ENCODE results near the gene C1QTNF3.
"Not testable (repeated sequence)": the region's sequence is repeated elsewhere in the genome, so short reads cannot be mapped to it uniquely, and the experiment has no call there.

The C1QTNF3 gene

GRCh38 chr5:34038838-34039237 is 4.2 kb downstream of the C1QTNF3 start:
- no peak for DNase-seq (ENCODE audit: low read depth)
- no peak overlapping the region for H3K4me3 ChIP-seq (ENCODE audit: low read depth, low read length)
- TF ChIP-seq CTCF (IDR thresholded peaks at IDR 0.05; ENCODE audit: low read depth, low read length, missing control alignments), result no peak

- TF ChIP-seq CTCF (IDR thresholded peaks at IDR 0.05; ENCODE audit: low read depth, low read length, missing control alignments), result no peak
- no peak for DNase-seq (ENCODE audit: low read depth)
- H3K4me3 ChIP-seq (ENCODE audit: low read depth, low read length), result no peak overlapping the region
Observed at GRCh38 chr5:34038390-34038789, 4.6 kb downstream of the C1QTNF3 start.

GRCh38 chr5:34037726-34038125 is 5.3 kb downstream of the C1QTNF3 start:
- H3K4me3 ChIP-seq (ENCODE audit: low read depth, low read length), result no peak overlapping the region
- TF ChIP-seq CTCF (IDR thresholded peaks at IDR 0.05; ENCODE audit: low read depth, low read length, missing control alignments), result no peak
- no peak for DNase-seq (ENCODE audit: low read depth)

- TF ChIP-seq CTCF (IDR thresholded peaks at IDR 0.05; ENCODE audit: low read depth, low read length, missing control alignments), result no peak
- no peak for DNase-seq (ENCODE audit: low read depth)
- no peak overlapping the region for H3K4me3 ChIP-seq (ENCODE audit: low read depth, low read length)
Observed at GRCh38 chr5:34035756-34036155, 7.3 kb downstream of the C1QTNF3 start.

GRCh38 chr5:34034534-34035327 is 8.3 kb downstream of the C1QTNF3 start:
- TF ChIP-seq CTCF (IDR thresholded peaks at IDR 0.05; ENCODE audit: low read depth, low read length, missing control alignments), result no peak
- H3K4me3 ChIP-seq (ENCODE audit: low read depth, low read length), result no peak overlapping the region
- no peak for DNase-seq (ENCODE audit: low read depth)

- no peak overlapping the region for H3K4me3 ChIP-seq (ENCODE audit: low read depth, low read length)
- no peak for DNase-seq (ENCODE audit: low read depth)
- TF ChIP-seq CTCF (IDR thresholded peaks at IDR 0.05; ENCODE audit: low read depth, low read length, missing control alignments), result no peak
Observed at GRCh38 chr5:34031966-34032365, 11.0 kb downstream of the C1QTNF3 start.

- TF ChIP-seq CTCF (IDR thresholded peaks at IDR 0.05; ENCODE audit: low read depth, low read length, missing control alignments), result no peak
- no peak for DNase-seq (ENCODE audit: low read depth)
- no peak overlapping the region for H3K4me3 ChIP-seq (ENCODE audit: low read depth, low read length)
Observed at GRCh38 chr5:34031117-34031516, 11.9 kb downstream of the C1QTNF3 start.

- not testable (repeated sequence) for DNase-seq (ENCODE audit: low read depth)
Observed at GRCh38 chr5:34030585-34030984, 12.4 kb downstream of the C1QTNF3 start.

More at GRCh38 chr5:34030585-34030984, 12.4 kb downstream of the C1QTNF3 start:
- H3K4me3 ChIP-seq (ENCODE audit: low read depth, low read length), result not testable (repeated sequence)
